DMS53 (cell line): Measurements from ENCODE around the gene EIPR1.

ENCODE experiments used
- DNase-seq: peaks from one replicate; lab custom pipeline; 2025; lab: John Stamatoyannopoulos, UW

EIPR1 gene

DNA sequence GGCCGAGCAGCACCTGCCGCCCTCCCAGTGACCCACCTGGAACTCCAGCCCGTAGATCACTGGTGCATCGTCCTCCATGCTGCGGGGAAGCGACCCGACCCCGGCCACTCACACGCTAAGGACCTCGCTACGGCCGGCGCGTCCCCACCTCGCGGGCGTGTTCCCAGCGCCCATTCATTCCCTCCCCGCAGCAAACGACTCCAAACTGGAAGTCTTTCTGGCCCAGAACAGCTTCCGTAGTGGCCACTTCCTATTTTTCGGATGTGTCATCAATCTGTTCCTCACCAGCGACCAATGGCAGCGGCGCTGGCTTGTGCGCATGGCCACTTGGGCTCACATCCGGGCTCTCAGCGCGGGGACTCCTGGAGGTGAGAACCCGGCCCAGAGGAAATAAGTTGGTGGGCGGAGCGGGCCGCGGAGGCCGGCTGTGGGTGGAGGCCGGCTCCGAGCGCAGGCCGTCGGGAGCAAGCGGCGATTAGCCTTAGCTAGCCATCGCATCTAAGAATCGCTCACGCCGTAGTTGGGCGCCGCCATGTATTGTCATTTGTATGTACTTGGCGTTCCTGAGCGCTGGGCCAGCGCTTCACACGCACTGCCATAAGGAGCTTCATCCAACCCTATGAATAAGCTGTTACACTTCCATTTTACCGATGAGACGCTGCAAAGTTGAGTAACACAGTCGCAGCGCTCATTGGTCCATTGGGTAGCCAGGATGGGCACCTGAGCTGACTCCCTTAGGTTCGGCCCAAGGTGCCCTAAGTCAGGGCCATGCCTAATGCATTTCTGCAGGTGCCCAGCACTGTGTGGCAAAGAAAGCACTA is at the start of gene EIPR1:
EIPR1 (minus strand) TSS at position 207 of the 821 bp plus-strand sequence; CDS start at position 78, 129 bp downstream.
- peak; percentile 98 for DNase-seq

DNA sequence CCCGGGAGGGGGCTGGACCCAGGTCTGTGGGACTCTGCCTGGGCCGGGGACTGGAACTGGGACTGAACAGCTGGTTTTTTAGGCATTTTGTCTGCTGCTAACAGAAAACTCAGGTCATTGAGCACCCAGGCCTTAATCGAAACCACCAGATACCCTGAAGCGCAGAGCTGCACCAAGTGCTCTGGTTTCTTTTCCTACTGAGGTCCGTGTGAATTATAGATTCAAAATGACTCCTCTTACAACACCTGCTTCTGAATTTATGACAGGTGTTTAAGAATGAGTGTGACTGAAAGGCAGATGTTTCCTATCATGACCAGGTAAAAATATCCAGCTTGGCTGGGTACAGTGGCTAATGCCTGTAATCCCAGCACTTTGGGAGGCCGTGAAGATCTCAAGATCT is 49.7 kb upstream of the EIPR1 start:
- DNase-seq = peak; percentile 6

DNA sequence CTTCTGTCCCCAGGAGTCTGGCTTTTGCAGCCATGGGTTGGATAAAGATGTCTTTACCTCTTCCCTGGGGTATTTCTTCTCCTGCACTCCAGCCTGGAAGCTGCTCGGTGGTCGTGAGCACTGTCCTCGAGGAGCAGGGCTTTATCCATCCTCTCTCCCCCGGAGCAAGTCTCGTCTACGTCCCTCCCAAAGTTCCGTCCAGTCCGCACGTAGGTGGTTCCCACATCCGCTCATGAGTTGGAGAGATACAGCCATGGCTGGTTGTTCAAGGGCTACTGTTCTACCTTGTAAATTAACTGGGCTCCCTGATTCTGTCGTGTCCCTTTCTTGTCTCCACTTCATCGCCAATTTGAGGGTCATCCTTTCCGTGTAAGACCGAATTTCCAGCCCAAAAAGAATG is 49.0 kb upstream of the EIPR1 start:
- DNase-seq = no peak

DNA sequence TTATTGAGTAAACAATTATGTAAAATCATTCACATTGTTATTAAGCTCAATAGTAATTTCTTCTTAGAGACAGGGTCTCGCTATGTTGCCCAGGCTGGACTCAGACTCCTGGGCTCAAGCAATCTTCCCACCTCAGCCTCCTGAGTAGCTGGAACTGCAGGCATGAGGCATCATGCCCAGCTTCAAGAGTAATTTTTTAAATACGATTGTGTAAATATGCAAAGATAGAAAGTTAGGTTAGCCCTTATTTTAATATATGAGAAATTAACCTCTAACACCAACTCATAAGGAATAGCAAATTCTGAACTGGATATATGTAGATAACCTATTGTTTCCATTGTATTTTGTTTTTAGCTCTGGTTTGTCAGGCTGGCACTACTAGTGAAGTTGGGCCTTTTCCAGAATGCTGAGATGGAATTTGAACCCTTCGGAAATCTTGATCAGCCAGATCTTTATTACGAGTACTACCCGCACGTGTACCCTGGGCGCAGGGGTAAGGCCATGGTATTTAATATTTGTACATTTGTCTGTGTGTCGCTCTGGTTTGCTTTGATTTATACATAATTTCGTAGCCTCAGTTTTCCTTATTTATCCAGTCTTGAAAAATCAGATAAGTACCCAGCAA is 46.7 kb upstream of the EIPR1 start:
- no peak for DNase-seq

DNA sequence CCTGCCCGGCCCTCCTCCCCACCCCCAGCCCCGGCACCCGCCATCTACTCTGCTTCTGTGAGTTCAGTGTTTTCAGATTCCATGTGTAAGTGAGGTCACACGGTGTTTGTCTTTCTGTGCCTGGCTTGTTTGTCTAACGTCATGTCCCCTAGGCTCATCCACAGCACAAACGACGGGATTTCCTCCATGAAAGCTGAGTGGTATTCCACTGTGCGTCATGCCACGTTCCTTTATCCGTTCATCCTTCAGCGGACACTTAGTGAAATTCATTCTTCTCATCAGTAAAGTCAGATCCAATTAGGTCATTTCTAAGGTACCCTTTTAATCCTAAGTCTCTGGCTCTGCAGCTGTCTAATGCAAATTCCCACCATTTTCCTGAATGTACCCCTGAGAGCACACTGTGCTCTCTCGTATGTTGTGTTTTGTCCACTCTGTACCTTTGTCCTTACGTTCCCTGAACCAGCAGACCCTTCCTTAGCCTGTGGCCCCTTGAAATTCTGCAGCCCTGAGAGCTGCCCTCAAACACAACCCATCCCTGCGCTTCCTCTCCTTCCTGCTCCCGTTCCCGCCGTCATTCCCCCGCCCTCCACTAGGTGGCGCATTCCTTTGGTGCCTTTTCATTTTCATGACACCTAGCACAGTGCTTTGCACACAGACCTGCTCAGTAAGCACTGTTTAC is 46.0 kb upstream of the EIPR1 start:
- peak; percentile 86 for DNase-seq

DNA sequence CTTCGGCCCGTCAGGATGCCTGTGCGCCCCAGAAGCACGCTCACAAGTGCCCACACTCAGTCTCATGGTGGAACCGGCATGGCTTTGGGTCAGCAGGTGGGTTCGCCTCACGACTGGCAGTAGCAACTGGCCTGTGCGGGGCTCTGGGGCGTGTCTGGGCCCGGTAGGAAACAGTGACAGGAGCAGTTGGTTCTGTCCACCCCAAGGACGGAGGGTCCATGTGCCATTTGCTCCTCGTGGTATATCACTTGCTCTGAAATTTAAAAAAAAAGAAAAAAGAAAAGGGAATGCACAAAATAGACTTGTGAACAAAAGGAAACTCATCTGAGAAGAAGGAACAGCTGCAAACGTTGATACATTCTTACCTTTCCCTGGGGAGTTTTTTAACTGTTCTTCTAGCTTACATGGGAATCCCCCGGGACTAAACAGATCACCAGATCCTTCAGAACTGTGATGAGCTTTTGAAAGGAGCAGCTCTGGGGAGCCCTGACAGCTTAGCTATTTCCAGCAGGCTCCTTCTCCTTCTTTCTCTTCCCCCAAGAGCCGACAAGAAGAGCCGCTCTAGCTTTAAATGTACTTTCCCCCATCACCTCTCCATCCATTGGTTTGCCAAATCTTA is 44.7 kb upstream of the EIPR1 start:
- DNase-seq = no peak

DNA sequence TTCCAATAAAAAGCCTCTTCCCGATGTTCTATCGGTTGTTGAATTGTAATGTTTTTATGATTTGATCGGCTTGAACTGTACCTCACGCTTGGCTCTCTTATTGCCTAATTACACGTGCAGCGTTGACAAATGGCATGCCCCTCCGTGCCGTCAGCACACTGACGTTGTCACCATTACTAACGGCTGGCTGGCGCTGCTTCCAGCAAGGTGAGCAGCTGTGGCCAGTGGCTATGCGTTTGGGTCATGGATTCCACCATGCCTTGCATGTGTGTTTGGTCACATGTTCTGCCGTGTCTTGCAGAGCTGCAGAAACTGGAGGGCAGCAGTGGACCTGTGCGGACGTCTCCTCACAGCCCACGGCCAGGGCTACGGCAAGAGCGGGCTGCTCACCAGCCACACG is 44.0 kb upstream of the EIPR1 start:
- DNase-seq = no peak

DNA sequence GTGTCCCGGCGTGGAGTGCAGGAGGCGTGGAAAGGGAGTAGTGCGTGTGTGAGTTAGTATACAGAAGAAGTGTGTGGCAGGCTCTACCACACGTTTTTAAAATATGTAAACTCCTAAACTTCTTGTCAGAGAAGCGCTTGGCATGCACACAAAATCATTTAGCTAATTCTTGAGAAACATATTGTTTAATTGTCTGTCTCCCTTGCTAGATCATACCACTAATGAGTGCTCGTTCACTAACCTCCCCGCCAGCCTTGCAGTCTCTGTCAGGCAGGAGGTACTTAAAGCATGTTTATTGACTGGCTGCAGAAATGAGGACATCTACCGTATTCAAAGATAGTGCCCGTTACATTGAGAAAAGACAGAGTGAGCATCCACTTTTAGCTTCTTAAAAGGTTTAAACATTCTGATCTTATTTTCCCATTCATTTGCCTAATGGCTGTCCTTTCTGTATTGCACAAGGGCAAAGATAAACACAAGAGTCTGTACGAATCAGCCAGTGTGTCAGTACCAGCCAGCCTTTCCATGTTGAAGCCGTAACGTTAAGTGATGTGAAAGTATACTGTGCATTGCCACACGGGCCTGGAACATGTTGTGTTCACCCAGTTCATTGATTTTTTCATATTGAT is 43.3 kb upstream of the EIPR1 start:
- no peak for DNase-seq

DNA sequence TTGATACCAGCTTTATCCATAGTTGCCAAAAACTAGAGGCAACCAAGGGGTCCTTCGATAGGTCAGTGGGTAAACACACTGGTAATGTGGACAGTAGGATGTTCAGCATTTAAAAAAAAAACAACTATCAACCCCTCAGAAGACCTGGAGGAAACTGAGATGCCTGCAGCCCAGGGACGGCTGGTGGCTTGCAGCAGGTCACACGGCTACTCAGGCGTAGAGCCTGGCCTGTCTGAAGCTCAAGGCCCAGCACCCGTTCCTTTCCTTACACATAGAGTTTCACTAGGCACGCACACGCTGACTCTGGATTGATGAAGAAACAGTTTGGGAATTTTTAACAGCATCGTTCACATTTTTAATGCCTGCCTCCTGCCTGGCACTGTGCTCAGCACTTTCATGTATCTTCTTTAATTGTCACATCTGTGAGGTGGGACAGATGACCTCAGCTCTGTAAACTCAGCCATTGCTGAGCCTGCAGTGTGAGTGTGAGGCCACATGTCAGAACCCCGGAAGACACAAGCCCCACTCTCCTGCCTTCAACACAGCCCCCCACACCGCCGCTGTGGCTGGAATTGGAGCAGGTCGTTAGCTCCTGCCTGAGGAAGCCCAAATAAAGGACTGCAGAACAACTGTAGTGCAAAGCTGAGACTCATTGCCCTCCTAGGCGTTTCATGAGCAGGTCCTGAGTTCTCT is 42.6 kb upstream of the EIPR1 start:
- DNase-seq = no peak

DNA sequence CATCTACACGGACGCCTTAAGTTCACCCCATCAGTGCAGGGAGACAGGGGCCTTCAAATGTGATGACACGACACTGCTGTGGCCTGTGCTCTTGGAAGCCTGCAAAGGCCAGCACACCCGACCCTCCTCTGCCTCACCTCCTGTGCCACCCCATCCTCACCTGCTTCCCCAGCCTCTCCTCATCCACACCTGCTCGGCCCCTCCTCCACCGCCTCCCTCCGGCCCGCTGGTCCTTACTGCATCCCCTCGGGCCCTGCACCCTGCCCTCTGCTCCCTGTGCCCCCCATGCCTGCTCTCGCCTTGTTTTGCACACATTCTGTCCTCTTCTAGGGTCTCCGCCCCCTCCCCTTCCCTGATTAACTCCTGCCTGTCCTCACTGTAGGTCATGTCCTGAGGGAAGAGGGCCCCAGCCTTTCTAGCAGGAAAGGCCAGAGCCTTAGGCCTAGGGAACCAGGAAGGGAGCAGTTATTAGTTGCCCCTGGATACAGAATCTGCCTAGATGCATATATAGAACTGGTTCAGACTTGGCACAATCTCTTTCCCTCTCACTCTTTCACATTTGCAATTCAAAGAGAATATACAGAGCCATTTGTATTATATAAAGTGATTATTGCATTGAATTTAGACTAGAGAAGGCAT is 41.3 kb upstream of the EIPR1 start:
- DNase-seq = no peak

DNA sequence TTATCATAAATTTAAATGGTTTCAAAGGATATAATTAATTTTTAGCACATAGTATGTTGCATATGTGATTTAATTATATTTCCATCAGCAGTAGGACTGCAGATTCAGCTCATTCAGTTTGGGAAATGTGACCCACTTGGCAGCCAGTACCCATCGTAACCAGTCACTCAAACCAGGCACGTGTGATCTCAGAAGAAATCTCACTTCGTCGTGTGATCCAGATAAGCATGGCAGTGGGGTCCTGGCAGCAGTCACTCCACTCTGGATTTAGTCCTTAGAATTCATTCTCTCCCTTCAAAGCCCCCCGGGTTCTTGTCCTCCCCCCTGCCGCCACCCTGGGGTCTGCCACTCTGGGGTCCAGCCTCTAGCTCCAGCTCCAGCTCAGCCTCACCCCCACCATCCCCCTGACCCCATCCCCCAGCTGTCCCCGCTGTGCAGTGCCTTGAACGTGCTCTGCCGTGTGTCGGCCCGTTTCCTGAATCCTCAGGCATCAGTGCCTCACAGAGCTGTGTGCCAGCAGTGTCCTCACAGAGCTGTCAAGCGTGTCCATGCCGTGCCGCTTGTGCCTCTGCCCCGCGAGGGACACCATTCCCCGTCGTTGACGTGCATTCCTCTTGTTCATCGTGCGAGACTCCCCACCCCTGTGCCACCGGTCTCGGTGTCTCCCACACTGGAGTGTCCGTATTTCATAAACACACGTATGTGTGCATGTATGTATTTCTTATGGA is 36.7 kb upstream of the EIPR1 start:
- no peak for DNase-seq

DNA sequence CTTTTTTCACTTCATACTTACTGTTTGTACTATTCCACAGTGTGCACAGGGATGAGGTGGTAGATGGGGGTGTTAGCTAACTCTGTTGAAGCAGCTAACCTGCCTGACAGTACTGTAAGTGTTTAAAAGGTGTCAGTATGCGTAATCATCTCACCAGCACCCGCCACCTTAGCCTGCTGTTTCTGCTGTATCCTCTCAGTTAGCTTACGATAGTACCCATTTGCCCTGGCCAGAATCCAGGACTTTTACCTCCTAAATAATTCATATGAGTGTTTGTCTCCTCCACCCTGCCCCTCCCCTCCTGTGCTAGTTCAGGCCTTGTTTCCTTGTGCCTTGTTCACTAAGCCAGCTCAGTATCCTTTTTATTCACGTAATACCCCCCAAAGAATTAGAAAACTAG is 36.1 kb upstream of the EIPR1 start:
- no peak for DNase-seq

DNA sequence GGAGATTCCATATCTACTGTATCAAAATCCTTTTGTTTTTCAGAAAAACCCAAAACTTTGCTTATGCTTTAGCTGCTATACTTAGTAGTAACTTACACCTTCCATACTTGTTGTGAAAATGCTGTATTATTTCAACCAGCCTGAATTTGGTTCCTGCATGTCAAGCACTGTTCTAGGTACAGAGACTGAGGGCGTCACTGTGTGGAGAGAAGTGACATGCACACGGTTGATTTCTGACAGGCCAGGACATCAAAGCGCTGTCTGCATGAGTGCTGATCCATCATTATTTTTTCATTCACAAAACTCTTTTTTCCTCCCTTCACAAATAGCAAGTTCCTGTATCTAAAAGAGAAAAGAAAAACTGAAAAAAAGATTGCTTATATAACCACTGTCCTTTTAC is 33.5 kb upstream of the EIPR1 start:
- no peak for DNase-seq

DNA sequence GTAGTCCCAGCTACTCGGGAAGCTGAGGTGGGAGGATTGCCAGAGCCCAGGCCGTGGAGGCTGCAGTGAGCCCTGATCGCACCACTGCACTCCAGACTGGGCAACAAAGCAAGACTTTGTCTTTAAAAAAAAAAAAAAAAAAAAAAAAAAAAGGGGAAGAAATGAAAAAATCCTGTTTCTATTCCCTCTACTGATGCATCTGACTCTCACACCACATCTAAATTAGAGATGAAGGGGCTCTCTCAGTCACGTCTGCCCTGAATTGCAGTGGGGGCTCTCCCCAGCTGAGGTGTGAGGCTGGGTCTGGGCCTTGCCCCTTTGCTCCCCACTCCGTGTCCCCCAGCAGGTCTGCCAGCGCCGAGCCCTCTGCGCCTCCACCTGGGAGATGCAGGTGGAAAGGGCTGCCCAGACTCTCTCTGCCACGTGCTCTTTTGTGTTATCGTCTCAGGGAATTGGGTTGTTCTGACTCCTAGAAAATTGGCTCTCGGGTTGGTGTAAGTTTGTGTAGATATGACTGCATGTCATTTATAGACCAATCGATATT is 32.1 kb upstream of the EIPR1 start:
- no peak for DNase-seq

DNA sequence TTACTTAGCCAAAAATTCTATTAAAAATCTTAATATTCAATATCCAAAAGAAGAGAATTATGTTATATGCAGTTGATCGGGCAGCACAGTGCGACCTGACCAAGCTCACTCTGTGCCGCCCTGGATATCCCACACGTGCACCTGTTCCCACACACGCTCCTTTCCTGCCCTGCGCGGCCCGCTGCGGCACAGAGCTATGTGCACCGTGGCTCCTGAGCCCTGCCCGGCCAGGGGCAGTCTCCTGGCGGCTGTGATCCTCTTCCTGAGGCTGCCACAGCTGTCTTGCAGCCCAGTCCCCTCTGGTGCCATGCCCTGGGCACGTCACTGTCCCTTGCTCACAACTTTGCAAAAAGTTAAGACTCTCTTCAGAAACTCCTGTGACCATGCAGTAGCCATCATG is 31.2 kb upstream of the EIPR1 start:
- no peak for DNase-seq

DNA sequence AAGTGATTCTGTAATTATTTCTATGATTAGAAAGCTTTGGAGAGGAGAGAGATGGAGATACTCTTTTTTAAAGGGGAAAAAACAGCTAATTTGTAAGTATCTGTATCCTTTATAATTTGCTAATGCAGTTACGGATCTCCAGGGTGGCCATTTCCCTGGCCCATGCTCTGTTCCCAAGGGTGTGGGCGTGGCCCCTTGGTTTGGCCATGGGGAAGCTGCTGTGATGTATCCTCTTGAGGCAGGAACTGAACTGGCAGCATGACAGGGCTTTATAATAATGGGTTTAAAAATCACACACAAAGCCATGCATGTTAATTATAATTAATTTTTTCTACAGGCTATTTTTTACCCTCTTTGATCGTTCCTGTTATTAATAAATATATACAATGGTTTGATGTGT is 28.9 kb upstream of the EIPR1 start:
- DNase-seq = no peak

DNA sequence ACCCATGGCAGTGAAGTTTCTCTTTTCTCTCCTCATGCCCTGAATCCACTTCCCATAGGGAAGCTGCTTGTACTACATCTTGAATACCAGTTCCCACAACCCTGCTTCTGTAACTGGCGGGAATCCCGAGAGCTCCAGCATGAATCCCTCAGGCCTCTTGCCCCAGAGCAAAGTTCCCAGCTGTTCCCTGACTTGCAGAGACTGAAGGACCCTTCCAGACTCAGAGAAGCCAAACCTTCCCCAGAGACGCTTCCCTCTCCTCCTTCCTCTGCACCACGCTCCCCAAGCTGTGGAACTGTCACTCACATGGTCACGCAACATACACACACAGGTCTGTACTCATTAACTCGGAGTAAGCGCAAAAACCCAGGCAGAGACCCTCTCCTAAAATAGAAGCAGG is 28.3 kb upstream of the EIPR1 start:
- no peak for DNase-seq

DNA sequence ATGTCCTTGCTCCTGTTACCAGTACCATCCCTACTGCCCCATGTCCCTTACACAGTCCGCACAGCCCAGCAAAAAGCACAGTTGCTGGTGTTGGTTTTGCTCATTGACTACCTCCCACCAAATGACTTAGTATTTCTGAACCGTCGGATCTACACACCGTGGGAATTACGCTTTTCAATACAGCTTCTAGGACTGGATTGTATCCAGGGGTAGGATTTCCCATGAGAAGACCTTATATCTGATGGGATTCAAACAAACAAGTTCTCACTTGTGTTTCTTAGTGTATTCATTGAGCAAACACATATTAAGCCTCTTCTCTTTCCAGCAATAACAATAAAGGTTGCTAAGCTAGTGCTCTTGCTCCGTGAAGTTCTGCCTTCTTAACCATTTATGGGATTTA is 27.7 kb upstream of the EIPR1 start:
- DNase-seq = no peak

DNA sequence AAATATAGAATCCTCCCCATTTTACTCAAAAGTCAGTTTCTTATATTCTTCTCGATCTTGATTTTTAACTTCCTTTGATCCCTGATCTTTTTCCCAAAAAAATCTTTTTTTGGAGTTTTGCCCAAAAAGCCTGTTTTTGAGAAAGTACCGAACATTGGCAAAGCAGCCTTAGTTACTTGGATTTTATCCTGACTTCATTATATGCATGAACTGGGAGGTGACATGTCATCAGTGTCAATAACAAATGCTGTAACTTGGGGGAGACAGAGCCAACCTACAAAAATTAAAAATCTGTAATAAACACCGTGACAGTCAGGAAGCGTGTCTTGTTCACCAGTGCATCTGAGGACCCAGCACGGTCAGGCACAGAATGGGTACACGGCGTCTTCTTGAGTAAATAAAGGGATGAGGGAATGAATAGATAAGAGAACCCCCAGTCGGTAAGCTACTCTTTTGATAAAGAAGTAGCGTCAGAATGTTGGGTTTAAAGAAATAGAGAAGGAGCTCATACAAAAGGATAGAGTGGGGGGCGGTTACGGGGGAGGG is 26.8 kb upstream of the EIPR1 start:
- no peak for DNase-seq
